ENCODE results near the gene NR2F1.

NR2F1 gene

DNA sequence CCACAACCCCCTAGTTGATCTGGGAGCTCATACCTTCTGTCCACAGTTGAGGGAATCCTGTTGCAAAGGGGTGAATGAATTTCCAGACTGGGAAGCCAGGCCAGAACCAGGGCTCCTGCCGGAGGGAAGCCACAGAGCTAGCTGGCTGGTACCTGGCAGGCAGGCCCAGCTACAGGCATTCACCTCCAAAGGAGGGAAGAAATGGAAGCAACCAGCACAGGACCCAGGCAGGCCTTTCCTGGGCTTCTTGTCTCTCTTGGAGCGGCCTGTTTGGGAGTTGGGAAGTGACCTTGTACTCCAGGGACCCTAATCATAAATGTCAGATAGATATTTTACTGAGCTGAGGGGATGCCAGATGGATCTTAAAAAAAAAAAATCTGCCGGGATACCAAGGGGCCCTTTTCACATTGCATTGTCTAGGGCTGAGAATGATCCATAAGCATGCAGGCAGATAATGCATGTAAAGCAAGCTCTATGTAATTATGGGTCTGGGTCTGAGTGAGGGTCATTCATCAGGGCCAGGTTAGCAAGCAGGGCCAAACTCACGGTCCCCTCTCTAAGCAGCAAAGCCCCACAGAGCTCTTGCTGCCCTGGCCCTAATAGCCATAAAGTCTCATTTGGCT lies 8.4 kb downstream of the NR2F1 start:
- FAIRE-seq, result no peak

DNA sequence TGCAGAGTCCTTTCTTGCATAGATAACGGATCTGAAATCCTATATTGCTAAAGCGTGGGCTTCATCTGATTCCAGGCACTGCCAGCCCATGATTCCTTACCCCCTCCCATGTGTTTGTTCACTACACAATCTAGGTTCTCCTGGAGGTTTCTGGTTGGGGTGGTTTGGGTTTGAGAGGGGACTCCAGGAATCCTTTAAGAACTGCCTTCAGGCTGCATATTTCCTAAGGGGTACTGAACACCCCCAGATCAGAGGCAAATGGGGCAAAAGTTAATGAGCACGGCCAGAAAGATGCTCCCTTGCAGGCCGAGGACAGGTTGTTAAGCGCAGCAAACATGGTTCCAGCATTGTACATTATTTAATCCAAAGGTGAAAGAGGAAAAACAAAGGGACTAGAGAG lies 9.9 kb downstream of the NR2F1 start:
- FAIRE-seq, result no peak

DNA sequence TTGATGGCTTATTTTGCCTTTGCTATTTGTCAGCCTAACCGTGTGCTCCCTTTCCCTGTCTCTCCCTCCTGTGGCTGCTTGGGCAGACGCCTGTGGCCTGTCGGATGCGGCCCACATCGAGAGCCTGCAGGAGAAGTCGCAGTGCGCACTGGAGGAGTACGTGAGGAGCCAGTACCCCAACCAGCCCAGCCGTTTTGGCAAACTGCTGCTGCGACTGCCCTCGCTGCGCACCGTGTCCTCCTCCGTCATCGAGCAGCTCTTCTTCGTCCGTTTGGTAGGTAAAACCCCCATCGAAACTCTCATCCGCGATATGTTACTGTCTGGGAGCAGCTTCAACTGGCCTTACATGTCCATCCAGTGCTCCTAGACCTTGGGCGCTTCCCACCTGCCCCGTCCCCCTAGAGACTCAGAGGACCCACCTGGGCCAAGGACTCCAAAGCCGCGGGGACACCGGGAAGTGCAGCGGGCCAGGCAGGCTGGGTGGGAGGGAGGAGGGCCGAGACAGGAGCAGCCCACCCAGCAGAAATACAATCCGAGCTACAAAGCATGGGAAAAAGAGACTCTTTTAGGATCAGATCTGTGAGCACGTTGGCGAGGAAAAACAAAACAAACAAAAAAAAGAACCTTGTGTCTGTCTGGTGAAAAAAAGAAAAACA lies 10.6 kb downstream of the NR2F1 start:
- FAIRE-seq, result no peak

DNA sequence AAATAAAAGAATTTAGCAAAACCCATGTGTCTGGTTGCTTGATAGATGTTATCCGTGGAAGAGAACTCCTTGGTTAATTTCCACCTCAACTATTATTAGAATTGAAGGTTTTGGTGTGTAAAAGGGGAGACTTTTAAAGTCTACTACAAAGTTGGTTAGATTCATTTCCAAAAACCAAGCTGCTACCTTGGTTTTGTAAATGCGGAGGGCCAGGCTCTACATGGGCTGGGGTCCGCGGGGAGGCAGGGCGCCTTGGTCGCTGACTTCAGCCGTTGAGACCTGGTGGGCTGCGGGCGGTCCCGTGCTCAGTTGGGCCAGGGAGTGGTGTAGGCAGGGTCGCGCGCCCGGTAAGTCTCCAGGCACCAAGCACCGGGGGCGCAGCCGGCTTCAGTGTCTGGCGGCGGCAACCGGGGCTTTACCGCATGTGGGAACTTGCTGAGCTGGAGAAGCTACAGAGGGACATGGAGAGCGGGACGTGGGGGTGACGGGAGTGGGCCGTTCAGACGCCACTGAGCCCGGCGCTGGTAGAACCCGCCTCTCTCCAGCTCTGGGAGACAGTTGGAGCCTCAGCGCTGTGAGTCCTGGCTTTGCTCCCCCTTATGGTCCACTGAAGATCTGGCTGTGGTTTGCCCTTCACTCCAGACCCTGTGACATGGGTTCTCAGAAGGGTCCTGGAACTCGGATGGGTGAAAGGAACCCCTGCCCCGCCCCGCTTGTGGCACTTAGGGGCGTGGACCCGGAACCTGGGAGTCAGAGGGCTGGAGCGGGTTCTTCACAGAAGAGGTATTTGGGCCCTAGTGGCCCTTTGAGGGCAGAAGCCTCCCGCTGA lies 11.8 kb downstream of the NR2F1 start:
- FAIRE-seq, result peak; percentile 96

DNA sequence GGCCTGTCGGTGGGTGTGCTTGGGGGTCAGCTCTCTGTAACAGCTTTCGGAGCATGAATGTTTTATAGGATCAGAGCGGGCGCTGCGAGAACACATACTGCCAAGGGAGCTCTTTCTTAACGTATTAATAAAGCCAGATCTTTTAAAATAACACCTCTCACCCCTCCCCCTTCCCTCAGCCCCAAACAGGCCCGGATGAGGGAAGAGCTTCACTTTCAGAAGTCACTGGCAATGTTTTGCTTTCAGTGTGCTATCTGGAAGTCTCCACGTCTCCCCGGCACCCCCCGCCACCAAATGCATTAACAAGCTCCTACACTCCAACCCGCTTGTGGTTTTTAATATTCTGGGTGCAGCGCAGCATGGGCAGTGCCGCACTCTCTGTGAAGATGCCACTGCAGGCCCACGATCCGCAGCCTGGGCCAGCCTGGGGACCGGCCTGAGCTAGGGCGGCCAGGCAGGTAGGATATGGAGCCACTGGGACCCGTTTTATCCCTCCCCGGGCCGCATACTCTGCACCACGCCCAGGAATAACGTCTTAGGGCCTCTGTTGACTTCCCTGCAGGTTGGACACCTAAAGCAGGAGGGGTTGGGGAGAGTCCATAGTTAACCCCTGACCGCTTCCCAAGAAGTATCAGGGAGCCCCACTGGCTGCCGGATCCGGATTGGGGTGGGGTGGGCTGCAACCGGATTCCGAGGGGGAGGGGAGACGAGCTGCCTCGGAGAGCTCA lies 12.6 kb downstream of the NR2F1 start:
- FAIRE-seq, result peak; percentile 71

DNA sequence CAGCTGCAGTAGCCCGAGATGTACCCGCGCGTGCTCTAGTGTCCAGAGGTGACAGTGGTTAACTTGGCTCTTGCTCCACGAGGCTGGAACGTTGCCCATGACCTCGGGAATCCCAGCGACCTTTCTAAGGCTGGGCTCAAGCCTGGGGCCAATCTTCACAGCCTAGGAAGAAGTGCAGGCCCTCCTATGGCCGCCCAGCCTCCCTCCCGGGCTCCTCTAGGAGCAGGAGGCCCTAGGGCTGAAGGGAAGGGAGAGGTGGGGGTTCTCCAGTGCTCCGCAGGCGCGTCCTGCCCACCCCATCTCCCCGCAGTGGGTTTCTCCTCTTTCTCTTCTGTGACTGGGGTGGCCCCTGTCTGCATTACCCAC lies 13.3 kb downstream of the NR2F1 start:
- no peak for FAIRE-seq

DNA sequence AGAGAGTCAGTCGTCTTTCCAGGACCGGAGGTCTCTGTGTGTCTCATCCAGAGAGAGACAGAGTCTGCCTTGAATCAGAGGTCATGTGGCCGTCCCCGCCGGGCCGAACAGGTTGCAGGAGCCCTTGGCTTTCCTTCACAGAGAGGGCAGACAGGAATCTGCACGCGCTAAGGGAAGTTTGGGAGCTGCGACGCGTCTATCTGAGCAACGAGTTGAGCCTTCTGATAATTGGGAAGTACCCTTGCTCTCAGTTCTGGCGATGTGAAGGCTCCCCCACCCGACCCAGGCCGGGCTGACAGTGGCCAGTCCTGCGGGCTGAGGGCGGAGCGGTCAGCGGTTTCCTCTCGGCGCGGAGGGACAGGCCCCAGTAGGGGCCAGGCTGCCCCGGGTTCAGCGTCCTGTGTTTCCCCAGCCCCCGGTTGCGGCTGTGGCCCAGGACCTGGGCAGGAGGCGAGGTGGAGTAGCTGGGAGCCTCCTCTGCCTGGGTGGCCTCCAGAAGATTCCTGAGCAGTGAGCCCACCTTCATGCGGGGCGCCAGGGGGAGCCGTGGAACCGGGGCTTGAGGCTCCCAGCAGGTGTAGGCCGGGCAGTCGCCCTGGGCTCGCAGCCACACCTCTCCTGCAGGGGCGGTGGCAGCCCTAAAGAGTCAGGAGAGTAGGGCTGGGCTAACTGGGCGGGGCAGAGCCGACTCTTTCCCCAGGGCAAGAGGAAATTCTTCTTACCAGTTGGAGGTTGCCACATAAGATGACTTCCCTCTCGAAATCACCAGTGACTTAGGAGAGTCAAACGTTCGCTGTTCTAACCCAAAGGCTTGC lies 13.9 kb downstream of the NR2F1 start:
- FAIRE-seq, result peak; percentile 97

DNA sequence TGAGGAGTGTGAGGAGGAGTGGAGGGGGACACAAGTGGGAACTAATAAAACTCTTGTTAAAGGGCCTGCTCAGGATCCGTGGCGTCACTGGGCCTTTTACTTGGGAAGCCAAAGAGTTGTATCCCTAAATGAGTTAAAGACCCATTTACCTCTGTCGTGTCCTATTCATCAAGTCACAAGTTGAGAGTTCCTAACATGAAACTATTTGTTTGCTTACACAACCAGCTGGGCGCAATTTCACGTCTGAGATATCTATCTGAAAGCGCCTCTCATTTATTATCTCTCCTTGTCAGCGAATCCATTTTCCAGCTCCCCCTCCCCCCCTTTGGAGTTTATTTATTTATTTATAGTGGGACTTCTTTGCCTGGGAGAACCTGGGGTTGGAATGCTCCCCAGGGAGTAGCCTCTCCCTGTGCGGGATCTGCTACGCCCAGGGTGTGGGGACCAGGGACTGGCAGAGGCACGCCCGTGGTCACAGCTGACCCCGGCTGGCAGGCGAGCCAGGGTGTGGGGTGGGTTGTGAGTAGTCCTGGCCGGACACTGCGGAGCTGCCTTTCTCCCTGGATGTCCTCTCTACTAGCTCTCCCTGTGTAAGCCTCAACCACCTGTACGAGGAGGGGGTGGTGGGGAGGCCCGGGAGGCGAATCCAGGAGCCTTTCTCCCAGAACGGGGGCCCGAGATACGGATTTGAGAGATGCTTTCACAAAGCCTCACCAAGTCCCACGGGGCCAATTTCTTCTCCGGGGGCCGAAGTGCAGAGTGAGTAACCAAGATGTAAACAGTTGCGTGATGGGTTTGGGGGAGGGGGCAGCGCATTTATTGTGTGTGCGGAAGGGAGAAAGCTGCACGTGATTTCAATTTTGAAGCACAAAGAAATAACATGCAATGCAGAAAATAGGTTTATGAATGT lies 15.3 kb downstream of the NR2F1 start:
- peak; percentile 71 for FAIRE-seq

DNA sequence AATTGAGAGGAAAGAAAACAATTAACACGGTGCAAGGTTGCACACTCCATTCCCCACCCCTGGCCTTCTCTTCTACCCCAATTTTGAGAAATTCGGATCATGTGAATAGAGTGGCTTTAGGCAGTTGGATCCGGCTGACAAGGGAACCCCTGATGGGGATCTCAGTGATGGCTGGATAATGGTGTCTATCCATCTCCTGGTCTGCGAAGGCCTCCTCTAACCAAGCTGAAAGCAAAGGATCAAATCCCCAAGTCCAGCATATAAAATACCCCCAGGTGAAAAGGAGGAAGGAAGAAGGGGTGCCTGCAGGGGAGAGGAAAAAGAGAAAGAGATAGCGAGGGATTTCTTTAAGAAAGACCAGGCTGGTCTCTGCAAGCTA lies 16.0 kb downstream of the NR2F1 start:
- FAIRE-seq, result no peak

DNA sequence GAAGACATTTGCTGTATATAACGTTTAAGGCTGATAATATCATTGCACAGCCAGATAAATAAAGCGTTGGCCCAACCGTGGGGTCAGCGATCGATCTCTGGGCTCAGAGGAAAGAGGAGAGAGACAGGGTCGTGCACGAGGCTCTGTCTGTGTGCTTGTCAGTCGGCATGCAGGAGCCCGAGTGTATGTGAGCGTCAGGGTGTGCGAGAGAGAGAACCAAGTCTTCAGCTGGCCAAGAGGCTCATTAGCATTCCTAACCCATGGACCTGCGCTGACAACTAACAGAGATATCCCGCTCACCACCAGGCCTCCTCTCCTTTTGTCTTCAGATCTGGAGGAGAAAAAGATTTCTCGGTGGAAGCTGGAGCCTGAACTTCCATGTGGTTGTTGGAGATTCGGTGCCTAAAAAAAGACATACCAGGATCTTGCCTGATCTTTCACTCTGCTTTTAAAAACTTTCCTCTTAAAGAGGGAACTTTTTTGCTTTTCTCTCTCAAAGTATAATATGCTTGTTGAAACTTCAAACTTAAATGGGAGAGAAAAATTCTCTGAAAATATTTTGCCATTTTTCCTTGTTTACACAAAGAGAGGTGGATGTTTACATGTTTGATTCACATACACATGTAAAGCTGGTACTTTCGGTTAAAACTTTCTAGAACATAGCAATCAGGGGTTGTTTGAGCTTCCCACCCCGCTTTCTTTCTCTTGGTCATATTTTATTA lies 16.5 kb downstream of the NR2F1 start:
- FAIRE-seq, result peak; percentile 11

DNA sequence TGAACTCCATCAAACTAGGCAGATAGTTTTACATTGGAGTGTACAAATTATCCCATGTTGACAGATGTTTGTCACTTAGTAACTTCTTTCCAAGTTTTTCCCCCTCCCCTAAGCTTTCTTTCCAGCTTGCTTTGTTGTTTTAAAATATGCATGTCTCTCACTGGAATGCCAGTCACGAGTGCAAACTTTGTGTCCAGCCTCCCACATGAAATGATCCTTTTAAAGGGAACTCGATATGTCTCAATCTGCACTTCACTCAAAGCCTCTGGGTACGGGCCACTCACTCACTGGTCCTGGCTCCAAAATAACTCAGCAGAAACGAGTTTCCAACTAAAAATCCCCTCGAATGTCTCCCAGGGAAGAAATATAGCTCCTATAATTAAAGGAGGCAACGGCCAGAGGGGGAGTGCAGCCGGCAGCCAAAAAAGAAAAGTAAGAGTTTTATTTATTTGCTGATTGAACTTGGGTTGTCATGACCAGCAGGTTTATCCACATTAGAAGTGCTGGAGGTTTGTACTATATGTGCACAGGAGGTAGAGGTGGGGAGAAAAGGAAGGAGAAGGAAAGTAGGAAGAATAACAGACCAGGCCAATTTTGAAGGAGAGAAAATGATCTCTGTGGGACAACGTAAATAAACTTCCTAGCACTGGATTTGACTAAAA lies 17.5 kb downstream of the NR2F1 start:
- FAIRE-seq, result no peak

DNA sequence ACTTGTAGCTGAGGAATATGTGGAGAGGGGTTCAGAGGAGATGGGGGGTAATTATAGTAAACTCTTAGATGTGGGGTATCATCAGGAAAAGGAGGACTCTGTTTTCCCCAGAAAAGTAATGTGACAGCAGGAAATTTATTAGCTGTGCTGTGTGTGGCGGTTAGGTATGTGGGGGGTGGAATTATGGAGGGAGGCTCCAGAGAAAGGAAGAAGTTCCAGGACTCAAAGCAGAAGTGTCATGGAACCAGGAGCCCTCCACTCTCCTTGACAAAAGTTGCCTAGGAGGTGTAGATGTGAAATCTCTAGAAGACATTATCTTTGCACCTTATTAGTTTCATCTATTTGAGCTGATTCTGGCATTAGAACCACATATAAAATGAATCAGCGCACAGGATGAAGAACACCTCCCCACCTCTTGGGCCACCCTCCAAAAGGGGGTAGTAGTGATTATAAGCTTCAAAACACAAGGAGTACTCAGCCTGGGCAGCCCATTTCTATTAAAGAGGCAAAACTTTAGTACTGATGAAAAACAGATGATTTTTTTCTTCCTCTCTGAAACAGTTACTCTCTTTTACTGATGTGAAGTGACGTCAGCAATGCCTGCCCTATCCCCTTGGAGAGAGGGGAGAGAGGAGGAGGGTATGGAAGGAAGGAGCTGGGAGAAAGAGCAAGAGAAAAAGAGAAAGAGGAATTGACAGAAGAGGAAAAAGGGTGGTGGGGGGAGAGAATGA lies 18.2 kb downstream of the NR2F1 start:
- FAIRE-seq, result peak; percentile 98

DNA sequence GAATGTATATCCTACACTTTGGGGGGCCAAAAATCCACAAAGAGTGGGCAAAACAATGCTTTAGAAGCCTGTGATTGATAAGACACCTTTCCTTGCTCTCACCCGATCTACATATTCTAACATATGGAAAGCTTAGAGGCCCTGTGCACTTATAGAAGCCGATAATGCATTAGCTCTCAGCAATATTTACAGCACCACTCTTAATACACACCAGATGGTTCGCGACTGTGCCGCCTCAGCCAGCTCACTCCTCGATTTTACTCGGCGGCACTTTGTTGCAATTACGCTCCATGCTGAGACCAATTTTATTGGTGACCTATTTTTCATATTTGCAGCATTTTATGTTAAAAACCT lies 18.8 kb downstream of the NR2F1 start:
- no peak for FAIRE-seq

DNA sequence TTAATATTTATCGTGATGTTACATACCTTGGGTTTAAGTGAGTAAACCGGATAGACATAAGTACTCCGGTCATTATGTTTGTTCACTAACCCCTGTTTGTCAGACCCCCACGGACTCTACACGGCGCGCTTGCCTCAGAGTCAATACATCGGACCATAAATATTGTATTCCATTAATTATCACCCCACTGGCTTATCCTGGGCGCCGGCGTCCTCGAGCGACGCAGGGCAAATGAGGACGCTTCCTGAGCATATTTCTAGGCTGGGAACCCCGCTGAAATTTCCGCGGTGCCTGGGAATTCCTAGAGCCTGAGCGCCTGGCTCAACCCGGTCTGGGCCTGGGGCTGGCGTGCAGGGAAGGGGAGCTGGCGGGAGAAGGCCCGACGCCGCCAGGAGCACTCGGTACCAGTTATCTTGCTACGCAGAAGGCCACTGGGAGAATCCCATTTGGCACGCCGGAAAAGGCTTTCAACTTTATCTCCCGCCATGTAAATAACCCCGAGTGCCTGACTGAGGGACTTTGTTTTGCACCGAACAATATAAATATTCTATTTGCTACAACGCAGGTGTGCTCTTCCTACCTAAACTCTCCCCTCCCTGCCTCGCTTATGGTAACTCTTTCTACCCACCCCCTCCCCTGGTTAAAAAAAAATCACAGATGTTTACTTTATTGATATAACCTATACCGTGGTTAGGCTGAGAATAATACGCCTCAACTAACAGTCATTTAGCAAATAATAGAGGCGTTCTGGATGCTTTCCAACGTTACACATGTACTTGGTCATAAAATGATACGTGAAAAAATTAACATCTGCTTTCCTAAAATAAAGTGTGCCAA lies 19.4 kb downstream of the NR2F1 start:
- no peak for FAIRE-seq

DNA sequence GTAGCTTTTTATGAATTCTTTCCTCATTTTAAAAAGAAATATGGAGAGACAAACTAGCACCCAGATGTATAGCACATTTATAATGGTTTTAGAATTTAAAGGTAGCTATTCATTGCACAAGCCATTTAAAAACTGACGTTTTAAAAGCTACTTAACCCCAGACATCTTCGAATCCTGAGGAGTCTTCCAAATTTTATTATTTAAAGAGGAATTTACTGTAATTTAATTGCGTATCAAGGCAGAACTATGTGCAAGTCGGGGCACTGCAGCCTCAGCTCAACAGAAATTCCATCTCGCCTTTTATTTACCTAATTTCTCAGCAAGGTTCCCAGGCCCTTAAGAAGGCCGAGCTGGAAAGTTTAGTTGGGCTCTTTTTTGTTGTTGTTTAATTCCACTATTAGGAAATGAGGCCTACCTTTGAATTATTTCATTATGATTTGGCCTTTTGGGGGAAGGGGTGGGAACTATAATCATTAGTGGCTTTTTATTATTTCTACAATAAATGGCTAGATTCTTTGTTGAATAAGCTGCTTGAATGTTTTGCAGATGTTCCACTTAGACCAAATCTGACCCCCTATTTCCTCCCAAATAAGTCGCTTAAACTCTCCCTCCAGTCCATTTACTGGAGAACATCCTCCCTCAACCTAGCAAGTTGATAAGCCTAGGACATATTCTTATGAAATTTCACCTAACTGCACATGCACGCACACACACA lies 20.2 kb downstream of the NR2F1 start:
- peak; percentile 94 for FAIRE-seq

DNA sequence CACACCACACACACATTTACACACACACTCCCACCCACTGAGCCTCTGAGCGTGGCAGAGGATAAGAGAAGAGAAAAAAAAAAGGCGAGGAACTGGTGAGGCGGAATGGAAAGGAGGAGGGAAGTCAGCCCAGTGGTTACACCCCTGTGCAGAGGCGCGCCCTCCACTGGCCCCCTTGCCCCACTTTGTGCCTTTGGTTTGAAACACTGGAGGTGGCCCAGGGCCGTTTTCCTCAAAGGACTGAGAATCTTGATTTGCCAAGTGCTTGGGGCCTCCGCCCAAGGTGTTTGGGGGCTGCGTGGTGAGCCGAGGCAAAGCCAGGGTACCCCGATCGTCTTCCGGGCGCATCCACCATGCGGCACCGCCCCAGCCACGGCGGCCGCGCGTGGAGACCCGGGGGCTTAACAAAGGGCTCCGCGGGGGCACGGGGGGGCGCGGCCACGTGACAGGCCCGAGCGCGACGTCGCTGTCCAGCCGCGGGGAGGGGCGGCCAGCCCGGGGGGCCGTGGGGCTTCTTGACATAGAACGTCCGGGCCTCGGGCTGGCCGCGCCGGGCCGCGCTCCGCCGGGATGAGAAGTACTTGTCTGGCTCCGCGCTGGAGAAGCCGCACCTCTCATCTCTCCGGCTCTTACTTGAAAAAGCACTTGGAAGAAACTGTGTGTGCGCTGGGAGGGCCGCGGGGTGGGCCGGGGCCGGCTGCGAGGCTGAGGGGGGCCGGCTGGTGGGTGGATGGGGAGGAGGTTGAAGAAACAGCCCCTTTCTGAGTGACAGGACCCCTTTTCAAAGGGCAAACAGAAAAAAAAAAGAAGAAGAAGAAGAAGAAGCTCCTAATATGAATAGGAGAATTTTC lies 21.0 kb downstream of the NR2F1 start:
- FAIRE-seq, result peak; percentile 39
